SK-N-DZ (cell line): Measurements from ENCODE around the gene FIGLA.

ENCODE experiments used
- DNase-seq: peaks from one replicate; pipeline ENCODE4 v3.0.0-alpha.2; 2015; ENCODE audit warnings: low spot score

Gene FIGLA

DNA sequence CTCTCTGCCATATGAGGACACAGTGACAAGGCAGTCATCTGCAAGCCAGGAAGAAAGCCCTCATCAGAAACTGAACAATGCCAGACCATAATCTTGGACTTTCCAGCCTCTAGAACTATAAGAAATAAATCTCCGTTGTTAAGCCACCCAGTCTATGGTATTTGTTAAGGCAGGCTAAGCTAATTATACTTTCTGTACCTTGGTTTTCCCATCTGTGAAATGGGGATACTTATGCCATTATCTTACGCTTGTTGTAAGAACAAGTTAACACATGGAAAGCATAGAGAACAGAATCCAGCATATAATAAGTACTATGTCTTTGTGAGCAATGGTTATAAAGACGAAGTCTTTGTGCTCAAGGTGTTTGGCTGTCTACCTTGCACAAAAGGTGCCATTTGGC, 14.2 kb downstream of the FIGLA start:
- no peak for DNase-seq

DNA sequence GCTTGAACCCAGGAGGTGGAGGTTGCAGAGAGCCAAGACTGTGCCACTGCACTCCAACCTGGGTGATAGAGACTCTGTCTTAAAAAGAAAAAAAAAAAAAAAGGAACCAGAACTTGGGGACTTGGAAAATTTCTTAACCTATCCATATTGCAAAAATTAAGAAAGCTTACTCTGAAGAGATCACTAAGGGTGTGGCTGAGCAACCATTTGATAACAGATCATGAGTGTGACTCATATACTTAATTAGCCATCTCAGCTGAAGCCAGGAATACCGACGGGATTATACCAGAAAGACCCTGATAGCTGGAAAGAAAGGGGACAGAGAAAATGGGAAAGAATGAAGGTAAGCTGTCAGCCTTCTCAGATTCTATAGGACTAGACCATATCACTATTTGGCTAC, 15.3 kb downstream of the FIGLA start:
- DNase-seq = no peak

GRCh38 chr2:70772486-70773155, 17.8 kb downstream of the FIGLA start:
- no peak for DNase-seq

DNA sequence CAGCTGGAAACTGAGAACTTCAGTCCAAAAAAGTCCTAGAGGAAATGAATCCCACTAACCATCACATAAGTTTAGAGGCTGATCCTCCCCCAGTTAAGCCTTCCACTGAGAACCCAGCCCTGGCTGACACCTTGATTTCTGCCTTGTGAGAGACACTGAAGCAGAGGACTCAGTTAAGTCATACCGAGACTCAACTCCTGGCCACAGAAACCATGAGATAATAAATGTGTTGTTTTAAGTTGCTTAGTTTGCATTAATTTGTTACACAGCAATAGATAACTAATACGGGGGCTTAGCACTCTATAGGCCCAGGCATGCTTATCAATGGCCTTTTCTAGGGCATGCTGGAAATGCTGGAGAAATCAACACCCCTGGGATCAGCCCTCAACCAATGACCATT, 19.0 kb downstream of the FIGLA start:
- DNase-seq = no peak

- DNase-seq = no peak
Measured at GRCh38 chr2:70769450-70769849, 21.0 kb downstream of the FIGLA start.

- DNase-seq = no peak
Measured at GRCh38 chr2:70768590-70769085, 21.8 kb downstream of the FIGLA start.

DNA sequence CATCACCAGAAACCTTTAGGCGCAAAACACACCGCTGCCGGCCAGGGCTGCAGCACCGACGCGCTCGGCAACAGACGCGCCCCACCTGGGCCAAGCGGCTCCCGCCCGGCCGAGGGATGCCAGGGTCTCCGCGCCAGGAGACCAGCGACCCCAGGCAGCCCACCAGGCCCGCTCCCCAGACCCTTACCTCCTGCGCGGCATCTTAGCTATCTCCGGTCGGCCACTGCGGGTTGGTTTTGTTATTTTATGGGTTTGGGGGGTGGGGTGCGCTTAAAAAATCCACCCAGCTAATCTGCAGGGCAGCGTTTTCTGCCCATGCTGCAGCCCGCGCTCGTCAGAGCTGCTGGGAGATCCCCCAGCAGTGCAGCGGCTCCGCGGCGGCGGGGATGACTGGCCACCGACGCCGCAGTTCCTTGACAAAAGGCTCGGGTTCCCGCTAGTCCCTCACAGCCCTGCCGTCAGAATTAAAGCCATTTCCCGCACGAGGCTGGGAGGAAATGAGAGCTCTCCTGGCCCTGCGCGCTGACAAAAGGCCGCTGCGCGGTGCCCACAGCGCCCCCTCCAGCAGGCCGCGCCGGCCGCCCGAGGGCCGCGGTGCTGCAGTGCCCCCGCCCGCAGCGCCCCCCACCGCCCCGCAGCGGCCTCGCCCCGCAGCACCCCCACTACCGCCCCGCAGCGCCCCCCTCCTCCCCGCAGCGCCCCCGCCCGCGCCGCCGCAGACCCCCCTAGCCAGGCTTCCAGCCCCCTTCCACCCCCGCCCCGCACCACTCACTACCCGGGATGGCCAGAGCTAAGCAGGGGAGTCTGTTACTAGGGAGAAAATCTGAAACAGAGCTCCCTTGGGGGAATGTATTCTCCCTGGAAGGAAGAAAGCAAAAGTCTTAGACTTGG, 22.5 kb downstream of the FIGLA start, which contains the start of gene ADD2:
Gene ADD2, minus strand, starts transcription at position 502 of the 891 bp plus-strand sequence. CDS start 61,792 bp downstream, outside the sequence.
- DNase-seq = peak; percentile 75

DNA sequence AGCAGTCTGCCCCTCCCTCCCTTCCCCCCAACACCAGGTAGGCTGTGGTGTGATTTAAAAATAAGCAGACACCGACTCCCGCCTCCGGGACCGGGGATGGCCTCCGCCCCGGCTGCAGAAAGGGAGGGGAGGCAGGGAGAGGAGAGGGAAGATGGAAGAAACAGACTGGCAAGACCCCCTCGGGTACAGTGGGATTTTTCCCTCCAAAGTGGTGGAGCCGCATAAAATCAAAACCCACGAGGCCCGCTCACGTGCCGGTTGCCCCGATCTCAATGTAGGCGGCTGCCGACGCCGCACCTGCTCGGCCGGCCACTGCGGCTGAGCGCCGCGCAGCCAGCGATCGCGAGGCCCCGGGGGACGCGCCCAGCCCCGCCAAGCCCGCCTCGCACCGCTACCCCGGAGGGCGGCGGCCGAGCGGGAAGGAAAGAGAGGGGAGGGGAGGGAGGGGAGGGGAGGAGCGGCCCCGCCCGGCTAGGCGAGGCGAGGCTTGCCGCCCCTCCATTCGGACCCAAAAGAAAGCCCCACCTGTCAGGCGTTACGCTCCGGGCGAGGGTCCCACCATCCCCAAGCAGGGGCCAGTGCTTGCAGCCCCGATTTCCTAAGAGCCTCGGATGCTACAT, 23.3 kb downstream of the FIGLA start:
- peak; percentile 64 for DNase-seq

GRCh38 chr2:70766357-70767078, 23.9 kb downstream of the FIGLA start:
- DNase-seq = peak; percentile 13

DNA sequence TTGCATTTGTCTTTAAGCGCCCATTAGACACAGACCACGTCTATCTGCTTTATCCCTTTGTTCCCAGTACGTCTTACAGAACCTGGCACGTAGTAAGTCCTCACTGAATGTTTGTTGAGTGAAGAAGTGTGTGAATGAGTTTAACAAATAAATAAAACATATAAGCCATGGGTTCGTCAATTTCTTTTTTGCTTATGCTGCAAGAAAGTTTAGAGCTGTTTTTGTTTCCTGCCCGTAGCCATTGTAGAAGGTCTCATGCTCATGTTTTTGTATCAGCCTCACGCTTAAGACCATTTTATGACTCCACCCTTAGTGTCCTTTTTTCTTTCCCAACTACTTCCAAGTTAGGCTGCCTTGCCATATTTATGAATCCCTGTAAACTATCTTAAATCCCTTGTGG, 24.9 kb downstream of the FIGLA start:
- DNase-seq = no peak

DNA sequence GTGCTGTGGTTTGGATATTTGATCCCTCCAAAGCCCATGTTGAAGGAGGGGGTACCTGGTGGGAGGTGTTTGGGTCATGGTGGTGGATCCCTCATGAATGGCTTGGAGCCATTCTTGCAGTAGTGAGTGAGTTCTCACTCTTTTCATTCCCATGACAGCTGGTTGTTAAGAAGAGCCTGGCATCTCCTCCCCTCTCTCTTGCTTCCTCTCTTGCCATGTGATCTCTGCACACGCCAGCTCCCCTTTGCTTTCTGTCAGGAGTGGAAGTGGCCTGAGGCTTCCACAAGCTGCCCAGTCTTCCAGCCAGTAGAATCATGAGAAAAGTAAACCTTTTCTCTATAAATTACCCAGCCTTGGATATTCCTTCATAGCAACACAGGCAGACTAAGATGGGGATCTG, 31.0 kb downstream of the FIGLA start:
- no peak for DNase-seq

DNA sequence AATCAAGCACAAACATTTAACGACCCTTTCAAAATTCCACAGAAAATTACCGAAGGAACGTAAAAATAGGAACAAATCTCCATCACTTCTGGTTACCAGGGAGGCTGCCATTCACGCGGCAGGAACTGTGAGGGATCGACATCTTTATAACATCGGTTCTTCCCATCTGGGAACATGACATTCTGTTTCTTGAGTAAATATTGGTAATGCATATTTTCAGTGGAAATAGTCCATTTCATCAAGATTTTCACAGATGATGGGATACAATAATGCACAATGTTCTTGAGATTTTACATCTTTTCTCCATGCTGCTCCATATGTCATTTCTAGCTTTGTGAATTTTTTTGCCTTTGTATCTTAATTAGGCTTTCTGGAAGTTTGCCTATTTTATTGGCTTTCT, 32.5 kb downstream of the FIGLA start:
- no peak for DNase-seq

DNA sequence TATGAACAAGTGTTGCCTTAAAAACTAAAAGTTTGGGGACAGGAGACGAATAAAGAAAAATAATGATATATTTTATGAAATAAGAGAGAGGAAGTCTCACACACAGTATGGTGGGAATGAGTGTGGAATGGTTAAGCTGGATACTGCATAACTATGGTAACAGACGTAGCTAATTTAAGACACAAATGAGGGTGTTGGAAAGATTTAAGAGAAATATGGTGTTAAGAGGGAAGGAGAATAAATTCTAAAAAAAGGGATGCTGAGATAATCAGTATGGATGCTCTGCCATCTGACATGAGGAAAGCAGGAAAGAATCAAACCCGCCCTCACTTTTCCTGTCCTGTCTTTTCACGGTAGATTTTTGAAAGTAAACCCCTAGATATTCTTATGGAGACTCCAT, 33.1 kb downstream of the FIGLA start:
- DNase-seq = no peak

- no peak for DNase-seq
Measured at GRCh38 chr2:70756128-70756527, 34.3 kb downstream of the FIGLA start.

DNA sequence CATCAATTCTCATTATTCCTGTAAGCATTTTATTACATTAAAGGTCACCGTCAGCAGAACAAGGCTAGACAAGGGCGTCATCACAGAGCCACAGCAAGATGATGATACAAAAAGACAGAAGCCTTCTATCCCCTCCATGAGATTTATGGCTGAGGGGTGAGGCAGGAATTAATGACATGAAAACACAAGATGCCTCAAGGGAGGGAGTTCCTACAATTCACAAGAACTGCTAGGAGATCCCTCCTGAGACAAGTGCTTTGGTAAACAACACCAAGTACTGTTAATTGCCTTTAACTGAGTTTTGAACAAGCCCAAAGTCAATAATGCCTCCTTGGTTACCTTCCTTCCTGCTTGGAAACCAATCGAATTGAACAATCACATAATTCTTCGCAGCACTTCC, 36.5 kb downstream of the FIGLA start:
- no peak for DNase-seq

GRCh38 chr2:70753031-70753430, 37.4 kb downstream of the FIGLA start:
- DNase-seq = no peak

GRCh38 chr2:70752396-70752795, 38.0 kb downstream of the FIGLA start:
- no peak for DNase-seq

GRCh38 chr2:70751881-70752280, 38.6 kb downstream of the FIGLA start:
- DNase-seq = no peak

GRCh38 chr2:70750320-70750719, 40.1 kb downstream of the FIGLA start:
- no peak for DNase-seq

- no peak for DNase-seq
Measured at GRCh38 chr2:70748002-70748784, 42.2 kb downstream of the FIGLA start.

DNA sequence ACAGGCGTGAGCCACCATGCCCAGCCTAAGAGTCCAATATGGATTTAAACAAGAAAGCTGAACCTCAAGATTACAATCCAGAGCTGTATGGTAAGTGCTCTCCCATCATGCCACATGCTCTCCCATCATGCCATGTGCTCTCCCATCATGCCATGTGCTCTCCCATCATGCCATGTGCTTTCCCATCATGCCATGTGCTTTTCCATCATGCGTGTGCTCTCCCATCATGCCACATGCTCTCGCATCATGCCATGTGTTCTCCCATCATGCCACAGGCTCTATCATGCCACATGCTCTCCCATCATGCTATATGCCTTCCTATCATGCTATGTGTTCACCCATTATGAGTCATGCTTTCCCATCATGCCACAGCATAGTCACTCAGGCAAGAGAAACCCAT, 43.2 kb downstream of the FIGLA start:
- DNase-seq = no peak
